ENCODE results near the gene RMRP. TPM values are rescaled to one million over a fixed set of nuclear protein-coding genes. Genes with fewer than 3 reads are reported as not detected.

RMRP gene
- total RNA-seq, 2 experiments from 2014 or later, result 12,624 to 26,575 TPM

DNA sequence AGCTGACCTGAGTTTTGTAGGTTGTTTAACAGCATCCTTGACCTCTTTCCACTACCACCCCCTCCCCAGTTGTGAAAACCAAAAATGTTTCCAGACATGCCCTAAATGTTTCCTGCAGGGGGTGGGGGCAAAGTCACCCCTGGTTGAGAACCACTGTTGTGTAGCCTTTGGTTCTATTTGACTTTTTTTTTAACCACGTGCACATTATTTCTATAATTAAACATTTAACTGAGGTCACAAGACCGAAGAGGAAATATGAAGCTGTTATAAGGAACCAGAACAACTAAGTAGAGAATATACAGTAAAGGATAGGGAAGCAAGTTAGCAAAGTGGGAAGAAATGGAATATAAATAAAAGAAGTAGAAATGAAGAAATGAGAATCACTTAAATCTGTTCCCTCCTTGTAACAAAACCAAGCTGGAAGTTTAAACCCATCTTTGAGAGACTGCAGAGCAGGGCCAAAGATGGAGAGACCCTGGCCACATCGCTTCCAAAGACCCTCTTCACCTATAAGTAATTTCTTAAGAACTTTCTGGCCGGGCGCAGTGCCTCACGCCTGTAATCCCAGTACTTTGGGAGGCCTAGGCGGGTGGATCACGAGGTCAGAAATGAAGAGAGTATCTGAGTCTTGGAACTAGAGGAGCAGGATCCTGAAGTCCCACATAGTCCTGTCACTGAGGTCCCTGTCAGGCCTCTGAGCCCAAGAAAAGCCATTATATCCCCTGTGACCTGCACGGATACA lies 21.5 kb downstream of the RMRP start:
- Histone ChIP-seq H2AFZ (ENCODE audit: low read length) (peak overlapping the region; percentile 54; the same call in 1 of the 2 replicates), H3K4me1 (ENCODE audit: insufficient read depth, low read length, poor library complexity, severe bottlenecking) (peaks cover 71% of the 10 kb centered on the region), H4K20me1 (ENCODE audit: insufficient read depth, low read length) (no peaks in the 10 kb centered on the region), H3K4me2 (ENCODE audit: low read length) (peak overlapping the region; percentile 76), H3K79me2 (ENCODE audit: insufficient read depth, low read depth, low read length) (no peaks in the 10 kb centered on the region), H3K9me2 (ENCODE audit: insufficient read depth, low read length) (no peaks in the 10 kb centered on the region), H3K27ac (ENCODE audit: low read depth, low read length, poor library complexity, severe bottlenecking) (peak overlapping the region; percentile 94), H3K9me3 (ENCODE audit: low read length) (peaks cover 9% of the 10 kb centered on the region; the same call in 1 of the 2 replicates), H3K36me3 (ENCODE audit: insufficient read depth, low read length) (peaks cover 14% of the 10 kb centered on the region), H3K4me3 (ENCODE audit: low read depth, low read length, poor library complexity, severe bottlenecking) (peak overlapping the region; percentile 28)
- POLR2A ChIA-PET, result interaction anchor here (0.6 to 3.3 kb wide), 11 partner anchors 9 to 28 kb away, joined by 3 to 36 read pairs (median 4); partner anchors contain the start of genes ARHGEF39 and SIT1
- CTCF ChIA-PET (ENCODE audit: unreplicated experiment), result no interaction called here
- TF ChIP-seq EZH2phosphoT487 (IDR thresholded peaks at IDR 0.05; ENCODE audit: borderline replicate concordance, low read depth, low read length) (no peak), CTCF (conservative IDR thresholded peaks at IDR 0.05; ENCODE audit: low read length) (no peak)
- intact Hi-C loops (cut with micrococcal nuclease; ENCODE audit: unreplicated experiment), result no loop called here
- peak; percentile 82 for DNase-seq (ENCODE audit: low spot score)
- BruUV-seq (replicated peaks), result no TSS peak

- peaks cover 6% of the 10 kb centered on the region; the same call in 1 of the 2 replicates for H3K9me3 ChIP-seq (ENCODE audit: low read length)
- BruUV-seq (replicated peaks), result no TSS peak
- ChIA-PET POLR2A (interaction anchor here (0.6 to 3.3 kb wide), 12 partner anchors 9 to 135 kb away, joined by 3 to 36 read pairs (median 4); partner anchors contain the start of gene ARHGEF39), CTCF (ENCODE audit: unreplicated experiment) (no interaction called here)
- TF ChIP-seq EZH2phosphoT487 (IDR thresholded peaks at IDR 0.05; ENCODE audit: borderline replicate concordance, low read depth, low read length) (no peak), CTCF (conservative IDR thresholded peaks at IDR 0.05; ENCODE audit: low read length) (no peak)
- peak overlapping the region; percentile 54; the same call in 1 of the 2 replicates for H2AFZ ChIP-seq (ENCODE audit: low read length)
- H3K36me3 ChIP-seq (ENCODE audit: insufficient read depth, low read length), result peaks cover 8% of the 10 kb centered on the region
- no peaks in the 10 kb centered on the region for H3K79me2 ChIP-seq (ENCODE audit: insufficient read depth, low read depth, low read length)
- intact Hi-C loops (cut with micrococcal nuclease; ENCODE audit: unreplicated experiment), result no loop called here
- peak overlapping the region; percentile 28 for H3K4me3 ChIP-seq (ENCODE audit: low read depth, low read length, poor library complexity, severe bottlenecking)
- H3K9me2 ChIP-seq (ENCODE audit: insufficient read depth, low read length), result no peaks in the 10 kb centered on the region
- H3K27ac ChIP-seq (ENCODE audit: low read depth, low read length, poor library complexity, severe bottlenecking), result peak overlapping the region; percentile 94
- DNase-seq (ENCODE audit: low spot score), result no peak
- peaks cover 71% of the 10 kb centered on the region for H3K4me1 ChIP-seq (ENCODE audit: insufficient read depth, low read length, poor library complexity, severe bottlenecking)
- H4K20me1 ChIP-seq (ENCODE audit: insufficient read depth, low read length), result no peaks in the 10 kb centered on the region
- H3K4me2 ChIP-seq (ENCODE audit: low read length), result peak overlapping the region; percentile 76
Observed at GRCh38 chr9:35635730-35636129, 22.1 kb downstream of the RMRP start.

- Histone ChIP-seq H3K4me2 (ENCODE audit: low read length) (no peak overlapping the region), H2AFZ (ENCODE audit: low read length) (peak overlapping the region; percentile 48), H3K27ac (ENCODE audit: low read depth, low read length, poor library complexity, severe bottlenecking) (no peak overlapping the region), H3K9me2 (ENCODE audit: insufficient read depth, low read length) (no peaks in the 10 kb centered on the region), H4K20me1 (ENCODE audit: insufficient read depth, low read length) (no peaks in the 10 kb centered on the region), H3K79me2 (ENCODE audit: insufficient read depth, low read depth, low read length) (no peaks in the 10 kb centered on the region), H3K36me3 (ENCODE audit: insufficient read depth, low read length) (no peaks in the 10 kb centered on the region), H3K4me1 (ENCODE audit: insufficient read depth, low read length, poor library complexity, severe bottlenecking) (peaks cover 34% of the 10 kb centered on the region), H3K4me3 (ENCODE audit: low read depth, low read length, poor library complexity, severe bottlenecking) (no peak overlapping the region), H3K9me3 (ENCODE audit: low read length) (no peaks in the 10 kb centered on the region)
- TF ChIP-seq EZH2phosphoT487 (IDR thresholded peaks at IDR 0.05; ENCODE audit: borderline replicate concordance, low read depth, low read length), result no peak
- no peak for TF ChIP-seq CTCF (conservative IDR thresholded peaks at IDR 0.05; ENCODE audit: low read length)
- intact Hi-C loops (cut with micrococcal nuclease; ENCODE audit: unreplicated experiment), result no loop called here
- CTCF ChIA-PET (ENCODE audit: unreplicated experiment), result no interaction called here
- POLR2A ChIA-PET, result interaction anchor here (0.5 to 4.3 kb wide), 8 partner anchors 10 to 174 kb away, joined by 3 to 37 read pairs (median 6); partner anchors contain the start of genes CCDC107, CD72, RMRP and SIT1
- no TSS peak for BruUV-seq (replicated peaks)
- no peak for DNase-seq (ENCODE audit: low spot score)
Observed at GRCh38 chr9:35629597-35629996, 28.2 kb downstream of the RMRP start.
